NCI-H2107 (cell line): ENCODE data around the gene CABP4.
A peak's percentile ranks its signal among the peaks of the same experiment; 100 is the strongest.
"Not testable (repeated sequence)": the region's sequence is repeated elsewhere in the genome, so short reads cannot be mapped to it uniquely, and the experiment has no call there.

Experiments
- DNase-seq: peaks from one replicate; lab custom pipeline; 2025; lab: John Stamatoyannopoulos, UW

The CABP4 gene

GRCh38 chr11:67419325-67420049 lies 35.7 kb upstream of the CABP4 start:
- no peak for DNase-seq

DNA sequence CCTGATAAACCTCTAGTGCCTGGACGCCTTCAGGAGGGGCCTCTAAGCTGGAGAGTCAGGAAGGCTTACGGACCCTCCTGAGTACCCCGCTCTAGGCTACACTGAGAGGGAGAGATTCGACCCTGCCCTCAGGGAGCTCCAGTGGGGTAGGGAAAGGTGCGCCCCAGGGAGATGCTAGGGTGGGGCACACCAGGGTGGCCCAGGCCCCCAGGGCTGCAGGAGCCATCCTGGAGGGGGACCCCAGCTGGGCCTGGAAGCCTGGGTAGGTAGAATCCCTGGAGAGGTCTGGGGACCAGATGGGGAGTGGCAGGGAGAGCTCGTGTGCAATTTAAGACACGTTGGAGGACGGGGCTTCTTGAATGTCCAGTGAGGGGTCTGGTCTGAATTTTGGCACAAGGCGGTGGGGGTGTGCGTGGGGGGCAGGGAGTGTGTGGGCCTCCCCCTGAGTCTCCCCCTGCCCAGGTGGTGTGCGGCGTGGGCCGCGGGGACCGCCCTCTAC lies 35.0 kb upstream of the CABP4 start:
- DNase-seq = no peak

DNA sequence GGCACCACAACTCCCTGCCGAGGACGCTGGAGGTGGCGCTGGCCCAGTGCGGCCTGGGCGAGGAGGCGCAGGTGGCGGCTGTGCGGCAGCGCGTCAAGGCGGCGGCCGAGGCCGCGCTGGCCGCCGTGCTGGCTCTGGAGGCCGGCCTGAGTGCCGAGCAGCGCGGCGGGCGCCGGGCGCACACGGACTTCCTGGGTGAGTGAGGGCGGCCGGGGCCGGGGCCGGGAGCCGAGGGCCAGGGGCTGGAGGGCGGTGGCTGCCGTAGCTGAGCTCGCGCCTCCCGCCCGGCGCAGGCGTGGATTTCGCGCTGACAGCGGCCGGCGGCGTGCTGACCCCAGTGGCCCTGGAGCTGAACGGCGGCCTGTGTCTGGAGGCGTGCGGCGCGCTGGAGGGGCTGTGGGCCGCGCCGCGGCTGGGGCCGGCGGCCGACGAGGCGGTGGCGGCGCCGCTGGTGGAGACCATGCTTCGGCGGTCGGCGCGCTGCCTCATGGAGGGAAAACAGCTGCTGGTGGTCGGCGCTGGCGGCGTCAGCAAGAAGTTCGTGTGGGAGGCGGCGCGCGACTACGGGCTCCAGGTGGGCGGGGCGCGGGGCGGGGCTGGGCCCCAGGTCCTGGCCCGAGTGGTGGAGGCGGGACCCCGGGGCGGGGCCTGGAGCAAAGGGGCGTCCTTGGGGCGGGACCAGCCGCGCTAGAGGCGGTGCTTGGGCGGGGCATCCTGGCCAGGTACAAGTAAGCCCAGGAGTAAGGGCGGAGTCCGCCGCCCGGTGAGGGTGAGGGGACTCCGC lies 34.3 kb upstream of the CABP4 start:
- DNase-seq = peak; percentile 88

GRCh38 chr11:67421430-67422031 lies 33.6 kb upstream of the CABP4 start:
- DNase-seq = no peak

- no peak for DNase-seq
These were observed 32.3 kb upstream of the CABP4 start for GRCh38 chr11:67422891-67423290.

- no peak for DNase-seq
These were observed 31.7 kb upstream of the CABP4 start for GRCh38 chr11:67423466-67423865.

GRCh38 chr11:67423891-67424613 lies 31.1 kb upstream of the CABP4 start:
- no peak for DNase-seq

DNA sequence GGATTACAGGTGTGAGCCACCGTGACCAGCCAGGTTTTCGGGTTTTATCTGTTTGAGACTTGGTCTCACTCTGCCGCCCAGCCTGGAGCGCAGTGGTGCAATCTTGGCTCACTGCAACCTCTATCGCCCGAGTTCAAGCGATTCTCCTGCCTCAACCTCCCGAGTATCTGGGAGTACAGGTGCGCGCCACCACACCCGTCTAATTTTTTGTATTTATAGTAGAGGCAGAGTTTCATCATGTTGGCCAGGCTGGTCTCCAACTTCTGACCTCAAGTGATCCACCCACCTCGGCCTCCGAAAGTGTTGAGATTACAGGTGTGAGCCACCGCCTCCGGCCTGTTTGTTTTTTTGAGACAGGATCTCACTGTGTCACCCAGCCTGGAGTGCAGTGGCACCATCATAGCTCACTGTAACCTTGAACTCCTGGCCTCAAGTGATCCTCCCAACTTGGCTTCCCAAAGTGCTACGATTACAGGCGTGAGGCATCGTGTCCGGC lies 27.7 kb upstream of the CABP4 start:
- not testable (repeated sequence) for DNase-seq

DNA sequence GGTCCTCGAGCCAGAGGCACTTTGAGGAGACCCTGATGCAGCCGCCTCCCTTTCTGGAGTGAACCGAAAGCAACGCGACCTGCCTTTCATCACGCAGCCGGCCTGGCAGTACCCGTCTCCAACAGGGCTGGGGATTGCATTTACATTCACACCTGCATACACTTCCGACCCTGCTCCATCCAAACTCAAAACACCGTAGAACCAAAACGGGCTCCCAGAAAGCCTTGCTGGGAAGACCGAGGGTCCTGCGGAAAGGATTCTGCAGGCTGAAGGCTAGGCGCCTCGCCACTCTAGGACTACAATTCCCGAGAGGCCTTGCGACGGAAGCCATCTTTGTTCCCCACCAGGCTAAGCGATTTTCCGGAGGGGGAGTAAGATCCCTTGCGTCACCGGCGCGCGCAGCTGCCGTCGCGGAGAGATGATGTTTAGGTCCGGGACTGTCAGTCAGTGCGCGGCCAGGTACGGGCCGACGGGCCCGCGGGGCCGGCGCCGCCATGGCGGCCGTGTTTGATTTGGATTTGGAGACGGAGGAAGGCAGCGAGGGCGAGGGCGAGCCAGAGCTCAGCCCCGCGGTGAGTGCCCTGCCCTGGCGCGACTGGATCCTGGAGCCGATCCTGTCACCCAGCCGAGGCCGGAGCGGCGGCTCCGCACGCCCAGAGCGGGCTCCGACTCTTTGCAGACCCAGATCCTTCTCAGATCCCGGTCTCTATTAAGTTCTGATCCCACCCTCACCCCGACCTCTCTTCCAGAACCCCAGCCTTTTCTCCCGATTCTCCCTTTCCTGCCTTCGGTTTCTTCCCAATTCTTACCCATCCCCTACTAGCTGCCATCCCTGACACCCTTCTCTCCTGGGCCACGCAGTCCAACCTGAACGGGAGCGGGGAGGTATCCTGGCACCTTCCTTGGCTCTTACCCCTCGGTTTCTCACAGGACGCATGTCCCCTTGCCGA lies 26.8 kb upstream of the CABP4 start, which contains the start of gene RPS6KB2:
TSS of gene RPS6KB2 (plus strand) at position 443 of the 950 bp plus-strand sequence. CDS start at position 495, 52 bp downstream.
- DNase-seq = peak; percentile 96

GRCh38 chr11:67429038-67429668 lies 26.0 kb upstream of the CABP4 start:
- no peak for DNase-seq

GRCh38 chr11:67429722-67430121 lies 25.4 kb upstream of the CABP4 start:
- no peak for DNase-seq

DNA sequence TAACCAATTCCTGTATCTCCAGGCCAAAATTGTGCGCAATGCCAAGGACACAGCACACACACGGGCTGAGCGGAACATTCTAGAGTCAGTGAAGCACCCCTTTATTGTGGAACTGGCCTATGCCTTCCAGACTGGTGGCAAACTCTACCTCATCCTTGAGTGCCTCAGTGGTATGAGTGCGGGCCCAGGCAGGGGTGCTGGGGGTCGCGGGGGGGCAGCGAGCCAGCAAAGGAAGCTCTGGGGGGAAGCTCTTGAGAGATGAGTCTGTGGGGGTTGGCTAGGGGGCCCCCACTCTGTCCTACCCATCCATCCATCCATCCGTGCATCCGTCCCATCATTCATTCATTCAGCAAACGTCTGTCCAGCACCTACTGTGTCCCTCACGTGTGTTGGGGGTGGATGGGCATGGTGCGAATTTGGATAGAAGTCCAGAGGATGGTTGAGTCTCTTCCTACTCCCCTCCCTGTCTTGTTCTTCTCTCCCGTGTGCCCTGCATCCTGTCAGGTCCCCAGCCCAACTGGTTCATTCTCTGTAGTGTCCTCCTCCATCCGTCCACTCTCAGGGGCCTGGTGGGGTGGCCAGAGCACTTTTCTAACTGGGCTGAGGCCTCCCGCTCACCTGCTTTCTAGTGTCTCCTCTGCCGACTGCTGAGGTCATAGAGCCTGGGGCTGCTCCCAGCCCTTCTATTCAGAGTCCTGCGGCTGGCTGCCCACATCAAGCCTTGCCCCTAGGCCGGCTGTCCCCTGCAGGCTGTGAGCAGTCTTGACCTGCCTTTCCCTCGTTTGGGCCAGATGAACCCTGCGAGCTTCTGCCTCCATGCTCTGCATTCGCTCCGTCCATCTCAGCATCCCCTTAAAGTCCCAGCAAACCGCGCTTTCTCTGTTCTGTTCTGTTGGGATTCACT lies 23.6 kb upstream of the CABP4 start:
- DNase-seq = no peak

GRCh38 chr11:67432655-67433349 lies 22.4 kb upstream of the CABP4 start:
- DNase-seq = no peak

DNA sequence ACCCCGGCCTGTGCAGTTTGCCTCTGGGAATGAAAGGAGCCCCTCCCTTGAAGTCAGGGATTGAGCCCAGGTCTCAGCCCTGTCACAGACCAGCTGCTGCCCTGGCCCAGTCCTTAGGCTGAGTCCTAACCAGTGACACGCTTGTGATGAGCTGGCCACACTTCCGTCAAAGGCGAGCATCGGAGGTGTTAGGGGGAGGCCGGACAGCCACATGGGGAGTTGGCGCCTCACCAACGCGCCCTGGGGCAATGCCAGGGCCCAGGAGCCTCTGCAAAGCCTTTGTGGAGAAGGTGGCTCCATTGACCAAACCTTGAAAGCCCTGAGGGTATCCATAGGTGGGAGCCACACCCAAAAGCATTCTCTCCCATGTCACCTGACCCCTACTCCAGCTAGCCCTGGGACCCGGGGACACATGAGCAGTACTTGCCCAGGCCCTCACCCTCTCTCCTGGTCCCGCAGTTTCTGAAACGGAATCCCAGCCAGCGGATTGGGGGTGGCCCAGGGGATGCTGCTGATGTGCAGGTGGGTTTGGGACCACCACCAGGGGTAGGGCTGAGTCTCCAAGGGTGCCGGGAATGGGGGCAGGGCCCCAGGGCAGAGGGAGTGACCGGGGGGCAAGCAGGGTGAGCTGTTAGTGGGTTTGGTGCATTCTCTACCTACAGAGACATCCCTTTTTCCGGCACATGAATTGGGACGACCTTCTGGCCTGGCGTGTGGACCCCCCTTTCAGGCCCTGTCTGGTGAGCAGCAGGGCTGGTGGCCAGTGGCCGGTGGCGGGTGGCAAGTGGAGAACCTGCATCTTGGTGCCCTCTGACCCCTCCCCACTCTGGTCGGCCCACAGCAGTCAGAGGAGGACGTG lies 21.4 kb upstream of the CABP4 start:
- DNase-seq = no peak

DNA sequence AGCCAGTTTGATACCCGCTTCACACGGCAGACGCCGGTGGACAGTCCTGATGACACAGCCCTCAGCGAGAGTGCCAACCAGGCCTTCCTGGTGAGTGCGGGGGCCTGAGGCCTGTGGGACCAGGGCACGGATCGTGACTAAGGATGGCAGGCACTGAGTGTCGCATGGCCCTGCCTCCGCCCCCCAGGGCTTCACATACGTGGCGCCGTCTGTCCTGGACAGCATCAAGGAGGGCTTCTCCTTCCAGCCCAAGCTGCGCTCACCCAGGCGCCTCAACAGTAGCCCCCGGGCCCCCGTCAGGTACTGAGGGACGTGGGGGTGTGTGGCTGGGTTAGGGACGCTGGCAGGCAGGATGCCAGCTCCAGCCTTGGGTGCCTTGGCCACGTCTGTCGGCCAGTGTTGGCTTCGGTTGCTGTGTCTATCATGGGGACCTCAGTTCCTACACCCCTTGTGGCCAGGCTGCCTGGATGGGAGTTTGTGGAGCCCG lies 20.7 kb upstream of the CABP4 start:
- DNase-seq = no peak

- DNase-seq = no peak
These were observed 20.0 kb upstream of the CABP4 start for GRCh38 chr11:67435031-67435726.
